Neural progenitor cell (in vitro differentiated cells): ENCODE measurements around the gene SPSB4. TPM values are rescaled to one million over a fixed set of nuclear protein-coding genes. Genes with fewer than 3 reads are reported as not detected.
"Not testable (repeated sequence)": the region's sequence is repeated elsewhere in the genome, so short reads cannot be mapped to it uniquely, and the experiment has no call there.

ENCODE experiments used
- DNase-seq: peaks from one replicate; pipeline ENCODE4 v3.0.0-alpha.2; 2016; ENCODE audit warnings: low spot score
- H2AFZ ChIP-seq: fragments of 200-600 bp; sonication (generic); replicated peaks from 2 replicates; pipeline ENCODE4 v1.6.1; 2016; ENCODE audit warnings: antibody characterized with exemption
- H3F3A ChIP-seq: fragments of 200-600 bp; sonication (generic); 2 replicates; pipeline ENCODE4 v1.6.1; 2016; ENCODE audit warnings: antibody characterized with exemption, low read depth
- H3K27ac ChIP-seq: fragments of 200-600 bp; sonication (generic); 2 replicates; pipeline ENCODE4 v1.5.1; 2016; ENCODE audit warnings: mild to moderate bottlenecking
- H3K27me3 ChIP-seq: fragments of 200-600 bp; sonication (generic); 2 replicates; pipeline ENCODE4 v1.6.1; 2016; ENCODE audit warnings: mild to moderate bottlenecking, moderate library complexity
- H3K36me3 ChIP-seq: fragments of 200-600 bp; sonication (generic); 2 replicates; pipeline ENCODE4 v1.5.1; 2016
- H3K4me1 ChIP-seq: fragments of 200-600 bp; sonication (generic); 2 replicates; pipeline ENCODE4 v1.6.1; 2016; ENCODE audit warnings: mixed run types
- H3K4me2 ChIP-seq: fragments of 200-600 bp; sonication (generic); 2 replicates; pipeline ENCODE4 v1.6.1; 2016
- H3K4me3 ChIP-seq: fragments of 200-600 bp; sonication (generic); 2 replicates; pipeline ENCODE4 v1.5.1; 2016
- H3K79me2 ChIP-seq: fragments of 200-600 bp; sonication (generic); 2 replicates; pipeline ENCODE4 v1.6.1; 2016; ENCODE audit warnings: low read depth
- H3K9ac ChIP-seq: fragments of 200-600 bp; sonication (generic); 2 replicates; pipeline ENCODE4 v1.6.1; 2016
- H3K9me3 ChIP-seq: fragments of 200-600 bp; sonication (generic); 2 replicates; pipeline ENCODE4 v1.5.1; 2016; ENCODE audit warnings: low read depth
- H4K20me1 ChIP-seq: fragments of 200-600 bp; sonication (generic); 2 replicates; pipeline ENCODE4 v1.6.1; 2016; ENCODE audit warnings: low read depth
- H3K27ac Mint-ChIP-seq: 3 replicates; pipeline ENCODE4 v1.8.0; 2021; ENCODE audit warnings: mixed read lengths
- H3K27me3 Mint-ChIP-seq: 2 replicates; pipeline ENCODE4 v1.8.0; 2022; ENCODE audit warnings: low read depth, mild to moderate bottlenecking, inconsistent platforms, moderate library complexity, mixed read lengths; ENCODE audit not compliant: insufficient read depth
- H3K36me3 Mint-ChIP-seq: 3 replicates; pipeline ENCODE4 v1.8.0; 2021; ENCODE audit warnings: mixed read lengths
- H3K4me1 Mint-ChIP-seq: 3 replicates; pipeline ENCODE4 v1.8.0; 2021; ENCODE audit warnings: mixed read lengths
- H3K4me3 Mint-ChIP-seq: 3 replicates; pipeline ENCODE4 v1.8.0; 2021; ENCODE audit warnings: mild to moderate bottlenecking, moderate library complexity, mixed read lengths
- H3K9me3 Mint-ChIP-seq: 3 replicates; pipeline ENCODE4 v1.8.0; 2020; ENCODE audit warnings: mixed read lengths
- CTCF ChIP-seq: fragments of 200-600 bp; sonication (generic); IDR thresholded peaks from 2 replicates; pipeline ENCODE4 v1.5.1; 2017; ENCODE audit warnings: antibody characterized with exemption, mild to moderate bottlenecking
- EZH2 ChIP-seq: fragments of 200-600 bp; sonication (generic); IDR thresholded peaks from 2 replicates; pipeline ENCODE4 v1.6.1; 2017; ENCODE audit warnings: antibody characterized with exemption, mild to moderate bottlenecking, moderate library complexity
- EZH2phosphoT487 ChIP-seq: fragments of 200-600 bp; sonication (generic); IDR thresholded peaks from 2 replicates; pipeline ENCODE4 v1.6.1; 2017; ENCODE audit warnings: antibody characterized with exemption
- total RNA-seq: library from RNA; depleted of rRNA; stranded (reverse); fragments of >200 nt; gene quantifications from 2 replicates; pipeline ENCODE4 v1.2.3, GENCODE V29; 2015; ENCODE audit warnings: low replicate concordance

The SPSB4 gene
- total RNA-seq, 1 donor from 2014 or later = 4.9 TPM

- no peaks in the 10 kb centered on the region for H3K79me2 ChIP-seq
- H2AFZ ChIP-seq = no peak overlapping the region
- H3K27me3 Mint-ChIP-seq = peaks cover 8% of the 10 kb centered on the region
- H3K36me3 ChIP-seq = no peaks in the 10 kb centered on the region
- H3F3A ChIP-seq = no peaks in the 10 kb centered on the region
- no peaks in the 10 kb centered on the region for H4K20me1 ChIP-seq
- H3K9me3 Mint-ChIP-seq = peaks cover 9% of the 10 kb centered on the region
- H3K27ac ChIP-seq = no peak overlapping the region
- H3K4me1 ChIP-seq = no peaks in the 10 kb centered on the region
- no peak overlapping the region for H3K4me2 ChIP-seq
- peaks cover 16% of the 10 kb centered on the region for H3K4me1 Mint-ChIP-seq
- TF ChIP-seq EZH2 = no peak
- TF ChIP-seq CTCF = no peak
- TF ChIP-seq EZH2phosphoT487 = no peak
- H3K9me3 ChIP-seq = no peaks in the 10 kb centered on the region
- H3K9ac ChIP-seq = no peak overlapping the region
- DNase-seq = no peak
- no peak overlapping the region for H3K27ac Mint-ChIP-seq
- H3K27me3 ChIP-seq = peaks cover 9% of the 10 kb centered on the region
- no peak overlapping the region for H3K4me3 ChIP-seq
- no peak overlapping the region for H3K4me3 Mint-ChIP-seq
- H3K36me3 Mint-ChIP-seq = no peaks in the 10 kb centered on the region
Measured at GRCh38 chr3:141015481-141015880, 35.7 kb upstream of the SPSB4 start.

GRCh38 chr3:141017366-141018322 is 33.5 kb upstream of the SPSB4 start:
- not testable (repeated sequence) for H3K27me3 Mint-ChIP-seq, H3K4me2 ChIP-seq, H3K9ac ChIP-seq, H3K4me1 ChIP-seq, H3K36me3 ChIP-seq, H3K36me3 Mint-ChIP-seq, H3K27ac Mint-ChIP-seq, H3K79me2 ChIP-seq, H4K20me1 ChIP-seq, H3K9me3 ChIP-seq, H3K9me3 Mint-ChIP-seq, DNase-seq, H3K27me3 ChIP-seq, H3F3A ChIP-seq, H3K27ac ChIP-seq, H2AFZ ChIP-seq, H3K4me3 ChIP-seq, H3K4me3 Mint-ChIP-seq, H3K4me1 Mint-ChIP-seq

- H3K36me3 Mint-ChIP-seq = no peaks in the 10 kb centered on the region
- peak overlapping the region; percentile 38 for H2AFZ ChIP-seq
- no peak overlapping the region for H3K4me2 ChIP-seq
- no peaks in the 10 kb centered on the region for H3F3A ChIP-seq
- peak overlapping the region; percentile 25 for H3K27ac Mint-ChIP-seq
- TF ChIP-seq CTCF (no peak), EZH2 (no peak), EZH2phosphoT487 (no peak)
- H3K9ac ChIP-seq = no peak overlapping the region
- no peaks in the 10 kb centered on the region for H3K9me3 ChIP-seq
- H3K27ac ChIP-seq = no peak overlapping the region
- no peaks in the 10 kb centered on the region for H3K79me2 ChIP-seq
- no peak overlapping the region for H3K4me3 ChIP-seq
- no peaks in the 10 kb centered on the region for H3K4me1 ChIP-seq
- H3K4me1 Mint-ChIP-seq = peaks cover 2% of the 10 kb centered on the region
- peaks cover 9% of the 10 kb centered on the region for H3K9me3 Mint-ChIP-seq
- H4K20me1 ChIP-seq = no peaks in the 10 kb centered on the region
- no peak for DNase-seq
- no peak overlapping the region for H3K4me3 Mint-ChIP-seq
- H3K36me3 ChIP-seq = no peaks in the 10 kb centered on the region
- H3K27me3 ChIP-seq = no peaks in the 10 kb centered on the region
- H3K27me3 Mint-ChIP-seq = peaks cover 9% of the 10 kb centered on the region
Measured at GRCh38 chr3:141019244-141019643, 31.9 kb upstream of the SPSB4 start.
